HCT116 (cell line): ENCODE data around the gene PRRT4. TPM values are rescaled to one million over a fixed set of nuclear protein-coding genes. Genes with fewer than 3 reads are reported as not detected.

Experiments
- ATAC-seq: fragments of 200-7000 bp; cut with Tn5 transposase; 2 replicates; pipeline ENCODE4 v1.9.1; 2020; ENCODE audit warnings: mild to moderate bottlenecking, moderate library complexity
- BruUV-seq: library from RNA; stranded (reverse); fragments of 400-500 nt; replicated peaks from 2 replicates; lab custom pipeline; 2021; lab: Mats Ljungman, UMichigan
- CTCF ChIA-PET: fragments of 300-600 bp; sonication (Branson Sonifier 250); formaldehyde crosslinking; loops from one replicate; lab custom pipeline; 2021; ENCODE audit warnings: antibody characterized with exemption; lab: Charles Lee
- POLR2A ChIA-PET: fragments of 300-600, 350-600 bp; sonication (Branson Sonifier 250); formaldehyde crosslinking; loops from one replicate; lab custom pipeline; 2021; ENCODE audit warnings: antibody characterized with exemption; lab: Charles Lee
- RAD21 ChIA-PET, 2 experiments: fragments of 300-600 bp; sonication (Branson Sonifier 250); formaldehyde crosslinking; loops; one replicate each; lab custom pipeline; 2023; ENCODE audit warnings: low total read pairs in 2 of 2; ENCODE audit not compliant: uncharacterized antibody in 2 of 2, unreplicated experiment in 2 of 2, low non-redundant PET in 1 of 2; lab: Charles Lee
- DNase-seq: peaks from one replicate; pipeline ENCODE4 v3.0.0-alpha.2; 2010; ENCODE audit warnings: low read depth, low spot score
- H2AFZ ChIP-seq: fragments of 200-600 bp; shearing (Covaris generic), sonication (generic); 2 replicates; pipeline ENCODE4 v1.6.1; 2017; ENCODE audit warnings: low read depth, mixed run types, mixed read lengths, antibody characterized with exemption, low read length; ENCODE audit not compliant: poor library complexity, severe bottlenecking
- H3K27ac ChIP-seq: 2 replicates; pipeline ENCODE4 v1.5.1; 2012; ENCODE audit warnings: low read depth, low read length
- H3K27me3 ChIP-seq: fragments of 200-600 bp; sonication (generic); 2 replicates; pipeline ENCODE4 v1.6.1; 2016; ENCODE audit warnings: mixed run types, low read length, mixed read lengths; ENCODE audit not compliant: insufficient read depth
- H3K36me3 ChIP-seq, 2 experiments: fragments of 200-500 bp in 1 of 2; fragments of 200-600 bp in 1 of 2; sonication (Bioruptor generic) in 1 of 2; sonication (generic) in 1 of 2; 2 replicates each; pipeline versions ENCODE4 v1.5.1 to v1.6.1; 2014 to 2016; ENCODE audit warnings: low read length in 2 of 2, inconsistent platforms in 1 of 2, mixed read lengths in 1 of 2, mixed run types in 1 of 2; ENCODE audit not compliant: insufficient read depth in 2 of 2, control insufficient read depth in 1 of 2
- H3K4me1 ChIP-seq, 2 experiments: fragments of 200-600 bp in 1 of 2; sonication (generic) in 1 of 2; 2 replicates each; pipeline versions ENCODE4 v1.5.1 to v1.6.1; 2012 to 2017; ENCODE audit warnings: low read length in 2 of 2, inconsistent platforms in 1 of 2, mild to moderate bottlenecking in 1 of 2, mixed read lengths in 1 of 2, mixed run types in 1 of 2, moderate library complexity in 1 of 2; ENCODE audit not compliant: insufficient read depth in 2 of 2, control insufficient read depth in 1 of 2
- H3K4me2 ChIP-seq: fragments of 200-600 bp; sonication (generic); 2 replicates; pipeline ENCODE4 v1.6.1; 2017; ENCODE audit warnings: mixed run types, low read length, mixed read lengths
- H3K4me3 ChIP-seq, 2 experiments: fragments of 200-600 bp in 1 of 2; sonication (generic) in 1 of 2; replicated peaks in 1 of 2; 2 replicates each; pipeline ENCODE4 v1.5.1; 2011 to 2016; ENCODE audit warnings: low read length in 2 of 2, control low read depth in 1 of 2, low read depth in 1 of 2, mild to moderate bottlenecking in 1 of 2, mixed read lengths in 1 of 2, mixed run types in 1 of 2
- H3K79me2 ChIP-seq: fragments of 200-600 bp; sonication (generic); 2 replicates; pipeline ENCODE4 v1.6.1; 2017; ENCODE audit warnings: mild to moderate bottlenecking, mixed run types, low read length, moderate library complexity, mixed read lengths; ENCODE audit not compliant: insufficient read depth
- H3K9ac ChIP-seq: fragments of 200-600 bp; sonication (generic); 2 replicates; pipeline ENCODE4 v1.6.1; 2016; ENCODE audit warnings: low read length, mixed read lengths
- H3K9me2 ChIP-seq: fragments of 200-600 bp; sonication (generic), shearing (Covaris generic); 2 replicates; pipeline ENCODE4 v1.6.1; 2017; ENCODE audit warnings: mixed run types, mild to moderate bottlenecking, moderate library complexity; ENCODE audit not compliant: insufficient read depth
- H3K9me3 ChIP-seq, 2 experiments: fragments of 200-500 bp in 1 of 2; fragments of 200-600 bp in 1 of 2; sonication (Bioruptor generic) in 1 of 2; sonication (generic) in 1 of 2; 2 replicates each; pipeline ENCODE4 v1.6.1; 2014 to 2017; ENCODE audit warnings: low read length in 2 of 2, mixed read lengths in 2 of 2, inconsistent platforms in 1 of 2, low read depth in 1 of 2, mild to moderate bottlenecking in 1 of 2, mixed run types in 1 of 2, moderate library complexity in 1 of 2; ENCODE audit not compliant: control insufficient read depth in 1 of 2, insufficient read depth in 1 of 2
- H4K20me1 ChIP-seq: fragments of 200-600 bp; sonication (generic), shearing (Covaris generic); 2 replicates; pipeline ENCODE4 v1.6.1; 2017; ENCODE audit warnings: mixed run types, mild to moderate bottlenecking, moderate library complexity; ENCODE audit not compliant: insufficient read depth
- CBX3 ChIP-seq: IDR thresholded peaks from 2 replicates; pipeline ENCODE4 v1.6.1; 2012; ENCODE audit warnings: low read depth
- CEBPB ChIP-seq: IDR thresholded peaks from 2 replicates; pipeline ENCODE4 v1.6.1; 2012; ENCODE audit warnings: low read depth
- ELF1 ChIP-seq: IDR thresholded peaks from 2 replicates; pipeline ENCODE4 v1.6.1; 2012; ENCODE audit warnings: low read depth, borderline replicate concordance
- EZH2phosphoT487 ChIP-seq: fragments of 200-600 bp; IDR thresholded peaks from 2 replicates; pipeline ENCODE4 v1.6.1; 2018; ENCODE audit warnings: antibody characterized with exemption, borderline replicate concordance
- FOSL1 ChIP-seq: IDR thresholded peaks from 2 replicates; pipeline ENCODE4 v1.6.1; 2012; ENCODE audit warnings: low read depth
- JUND ChIP-seq: IDR thresholded peaks from 2 replicates; pipeline ENCODE4 v1.6.1; 2012
- MAX ChIP-seq: IDR thresholded peaks from 2 replicates; pipeline ENCODE4 v1.6.1; 2012
- POLR2A ChIP-seq: IDR thresholded peaks from 2 replicates; pipeline ENCODE4 v1.7.0; 2011; ENCODE audit warnings: borderline replicate concordance; ENCODE audit not compliant: insufficient read depth, insufficient read length; ENCODE audit errors: extremely low read depth
- POLR2AphosphoS5 ChIP-seq: IDR thresholded peaks from 2 replicates; pipeline ENCODE4 v1.6.1; 2011; ENCODE audit warnings: mild to moderate bottlenecking, low read depth, low read length, moderate library complexity
- RAD21 ChIP-seq: IDR thresholded peaks from 2 replicates; pipeline ENCODE4 v1.6.1; 2012; ENCODE audit warnings: low read depth, mild to moderate bottlenecking
- REST ChIP-seq: IDR thresholded peaks from 2 replicates; pipeline ENCODE4 v1.6.1; 2012; ENCODE audit warnings: low read depth
- SIN3A ChIP-seq: IDR thresholded peaks from 2 replicates; pipeline ENCODE4 v1.6.1; 2012; ENCODE audit warnings: low read depth
- SP1 ChIP-seq: IDR thresholded peaks from 2 replicates; pipeline ENCODE4 v1.6.1; 2012; ENCODE audit warnings: low read depth
- TCF7L2 ChIP-seq: IDR thresholded peaks from 2 replicates; pipeline ENCODE4 v1.7.0; 2011; ENCODE audit warnings: borderline replicate concordance, inconsistent platforms; ENCODE audit not compliant: insufficient read depth, insufficient read length; ENCODE audit errors: extremely low read depth
- YY1 ChIP-seq: IDR thresholded peaks from 2 replicates; pipeline ENCODE4 v1.6.1; 2011; ENCODE audit warnings: low read length, low read depth, moderate library complexity, mild to moderate bottlenecking; ENCODE audit not compliant: insufficient replicate concordance; ENCODE audit errors: extremely low read depth
- ZBTB33 ChIP-seq: IDR thresholded peaks from 2 replicates; pipeline ENCODE4 v1.6.1; 2011; ENCODE audit warnings: mild to moderate bottlenecking, low read length, moderate library complexity; ENCODE audit not compliant: insufficient replicate concordance; ENCODE audit errors: extremely low read depth
- ZNF274 ChIP-seq: fragments of 200-500 bp; sonication (Bioruptor generic); IDR thresholded peaks from 2 replicates; pipeline ENCODE4 v1.6.1; 2014; ENCODE audit warnings: mild to moderate bottlenecking, low read depth, low read length, inconsistent platforms
- intact Hi-C: fragments of 100-400 bp; cut with micrococcal nuclease; formaldehyde crosslinking; loops from 2 replicates; pipeline ENCODE4 v1.10.0; 2022
- total RNA-seq: library from RNA; stranded (reverse); gene quantifications from one replicate; pipeline ENCODE4 v1.2.1, GENCODE V29; 2021; ENCODE audit not compliant: unreplicated experiment

Gene PRRT4
- total RNA-seq, 1 experiment from 2014 or later, result 4.0 TPM

DNA sequence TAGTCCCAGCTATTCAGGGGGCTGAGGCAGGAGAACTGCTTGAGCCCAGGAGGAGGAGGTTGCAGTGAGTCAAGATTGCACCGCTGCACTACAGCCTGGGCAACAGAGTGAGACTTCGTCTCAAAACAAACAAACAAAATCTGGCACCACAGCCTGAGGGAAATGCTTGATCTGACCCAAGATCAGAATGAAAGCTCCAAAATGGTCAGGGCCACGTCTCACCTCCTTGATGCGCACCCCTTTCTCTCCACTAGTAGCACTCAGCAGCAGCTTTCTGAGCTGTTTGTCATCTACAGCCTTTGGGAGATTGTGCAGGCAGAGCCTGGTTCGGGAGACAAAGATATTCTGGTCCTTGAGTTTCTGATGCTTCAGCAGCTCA lies 40.5 kb downstream of the PRRT4 start:
- H3K9me2 ChIP-seq, result no peaks in the 10 kb centered on the region
- H2AFZ ChIP-seq, result no peak overlapping the region
- no peaks in the 10 kb centered on the region; the same call in 1 of the 2 replicates for H3K79me2 ChIP-seq
- H3K27ac ChIP-seq, result no peak overlapping the region
- ATAC-seq, result no peak
- H3K4me3 ChIP-seq, result no peak overlapping the region
- BruUV-seq, result no TSS peak
- RAD21 ChIA-PET, result no interaction called here
- no peaks in the 10 kb centered on the region for H4K20me1 ChIP-seq
- no peak for DNase-seq
- POLR2A ChIA-PET, result no interaction called here
- CTCF ChIA-PET, result no interaction called here
- H3K27me3 ChIP-seq, result no peaks in the 10 kb centered on the region
- H3K9me3 ChIP-seq, result no peaks in the 10 kb centered on the region
- H3K4me1 ChIP-seq, result no peaks in the 10 kb centered on the region
- TF ChIP-seq RAD21 (no peak), TCF7L2 (no peak), EZH2phosphoT487 (no peak), SIN3A (no peak), YY1 (no peak), ELF1 (no peak), ZNF274 (no peak), FOSL1 (no peak), SP1 (no peak), CEBPB (no peak), ZBTB33 (no peak), CBX3 (no peak), JUND (no peak), REST (no peak), POLR2A (no peak), MAX (no peak), POLR2AphosphoS5 (no peak)
- no peak overlapping the region for H3K9ac ChIP-seq
- peaks cover 36 to 60% of the 10 kb centered on the region in 2 experiments; a peak in 3 of 4 replicates for H3K36me3 ChIP-seq
- intact Hi-C loops, result loop anchor here (5.0 kb wide), 1 partner anchor 184 kb away; no protein-coding TSS in a partner anchor
- no peak overlapping the region for H3K4me2 ChIP-seq
